Measurements from ENCODE around the gene RANBP9. TPM values are rescaled to one million over a fixed set of nuclear protein-coding genes. Genes with fewer than 3 reads are reported as not detected.

The RANBP9 gene
- total and polyA plus RNA-seq, 2 donors from 2014 or later, result 16.4 to 29.0 TPM

DNA sequence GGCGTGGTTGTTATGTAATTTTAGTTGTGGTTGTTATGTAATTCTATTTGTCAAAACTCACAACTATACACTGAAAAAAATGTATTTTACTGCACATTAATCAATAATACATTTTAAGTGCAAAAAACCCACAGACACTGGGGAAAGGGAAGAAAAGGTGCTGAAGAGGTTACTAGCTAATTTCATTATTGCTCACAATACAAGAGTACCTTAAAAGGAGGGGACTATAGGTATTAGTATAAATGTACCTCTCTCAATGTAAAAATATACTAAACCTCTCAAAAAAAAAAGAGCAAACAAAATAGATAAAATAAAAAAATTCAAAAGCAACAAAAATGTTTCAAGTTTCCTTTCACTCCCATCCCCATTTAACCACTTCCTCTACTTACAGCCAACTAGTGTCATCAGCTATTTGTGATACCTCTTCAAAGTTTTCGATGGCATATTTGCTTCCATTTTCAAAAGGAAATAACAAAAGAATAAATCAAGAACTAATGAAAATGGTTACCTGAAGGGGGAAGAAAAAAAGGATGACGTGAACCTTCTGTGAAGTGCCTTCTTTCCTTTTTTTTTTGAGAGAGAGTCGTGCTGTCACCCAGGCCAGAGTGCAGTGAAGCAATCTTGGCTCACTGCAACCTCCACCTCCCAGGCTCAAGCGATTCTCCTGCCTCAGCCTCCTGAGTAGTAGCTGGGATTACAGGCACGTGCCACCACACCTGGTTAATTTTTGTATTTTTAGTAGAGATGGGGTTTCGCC, 30.2 kb downstream of the RANBP9 start:
- H3K4me1 ChIP-seq (ENCODE audit: control insufficient read depth in 2 of 3, insufficient read depth in 2 of 3, low read depth in 1 of 3, low read length in 3 of 3), result peaks cover 0 to 3% (median 0%) of the 10 kb centered on the region in 3 donors
- intact Hi-C loops (cut with DNase I), result no loop called here
- no peaks in the 10 kb centered on the region for H3K27me3 ChIP-seq (ENCODE audit: control insufficient read depth, insufficient read depth, low read length)
- no peaks in the 10 kb centered on the region for H3K9me3 ChIP-seq (ENCODE audit: control insufficient read depth in 2 of 3, insufficient read depth in 1 of 3, low read length in 3 of 3)
- no peak overlapping the region for H3K27ac ChIP-seq (ENCODE audit: low read depth in 2 of 2, low read length in 2 of 2)
- H3K9ac ChIP-seq (ENCODE audit: low read length in 3 of 3), result no peak overlapping the region
- H3K4me3 ChIP-seq (ENCODE audit: low read length in 3 of 3), result no peak overlapping the region
- no peaks in the 10 kb centered on the region for H3K36me3 ChIP-seq (ENCODE audit: control insufficient read depth in 2 of 3, insufficient read depth in 3 of 3, low read length in 3 of 3)
- no peak for DNase-seq
- FAIRE-seq, result no peak
- TF ChIP-seq, protein P1, sequence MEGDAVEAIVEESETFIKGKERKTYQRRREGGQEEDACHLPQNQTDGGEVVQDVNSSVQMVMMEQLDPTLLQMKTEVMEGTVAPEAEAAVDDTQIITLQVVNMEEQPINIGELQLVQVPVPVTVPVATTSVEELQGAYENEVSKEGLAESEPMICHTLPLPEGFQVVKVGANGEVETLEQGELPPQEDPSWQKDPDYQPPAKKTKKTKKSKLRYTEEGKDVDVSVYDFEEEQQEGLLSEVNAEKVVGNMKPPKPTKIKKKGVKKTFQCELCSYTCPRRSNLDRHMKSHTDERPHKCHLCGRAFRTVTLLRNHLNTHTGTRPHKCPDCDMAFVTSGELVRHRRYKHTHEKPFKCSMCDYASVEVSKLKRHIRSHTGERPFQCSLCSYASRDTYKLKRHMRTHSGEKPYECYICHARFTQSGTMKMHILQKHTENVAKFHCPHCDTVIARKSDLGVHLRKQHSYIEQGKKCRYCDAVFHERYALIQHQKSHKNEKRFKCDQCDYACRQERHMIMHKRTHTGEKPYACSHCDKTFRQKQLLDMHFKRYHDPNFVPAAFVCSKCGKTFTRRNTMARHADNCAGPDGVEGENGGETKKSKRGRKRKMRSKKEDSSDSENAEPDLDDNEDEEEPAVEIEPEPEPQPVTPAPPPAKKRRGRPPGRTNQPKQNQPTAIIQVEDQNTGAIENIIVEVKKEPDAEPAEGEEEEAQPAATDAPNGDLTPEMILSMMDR (IDR thresholded peaks at IDR 0.05; ENCODE audit: borderline replicate concordance, extremely low read depth, insufficient read depth), result no peak

DNA sequence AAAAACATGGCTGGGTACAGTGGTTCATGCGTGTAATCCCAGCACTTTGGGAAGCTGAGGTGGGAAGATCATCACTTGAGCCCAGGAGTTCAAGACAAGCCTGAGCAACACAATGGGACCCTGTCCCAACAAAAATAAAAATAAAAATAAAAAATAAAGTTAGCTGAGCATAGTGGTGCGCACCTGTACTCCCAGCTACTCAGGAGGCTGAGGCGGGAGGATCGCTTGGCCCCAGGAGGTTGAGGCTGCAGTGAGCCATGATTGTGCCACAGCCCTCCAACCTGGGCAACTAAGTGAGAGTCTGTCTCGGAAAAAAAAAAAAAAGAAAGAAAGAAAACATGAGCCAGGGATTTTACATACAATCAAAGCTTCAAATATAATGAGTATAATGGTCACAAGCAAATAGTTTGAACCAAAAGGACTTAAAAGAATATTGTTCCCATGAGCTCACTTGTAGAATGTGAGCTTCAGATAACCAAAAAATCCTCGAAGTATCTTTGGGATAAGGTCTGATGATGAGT, 31.1 kb downstream of the RANBP9 start:
- intact Hi-C loops (cut with DNase I), result no loop called here
- H3K36me3 ChIP-seq (ENCODE audit: control insufficient read depth in 2 of 3, insufficient read depth in 3 of 3, low read length in 3 of 3), result no peaks in the 10 kb centered on the region
- DNase-seq (no peak), FAIRE-seq (no peak)
- H3K9ac ChIP-seq (ENCODE audit: low read length in 3 of 3), result no peak overlapping the region
- H3K27me3 ChIP-seq (ENCODE audit: control insufficient read depth, insufficient read depth, low read length), result no peaks in the 10 kb centered on the region
- no peak overlapping the region for H3K4me3 ChIP-seq (ENCODE audit: low read length in 3 of 3)
- H3K9me3 ChIP-seq (ENCODE audit: control insufficient read depth in 2 of 3, insufficient read depth in 1 of 3, low read length in 3 of 3), result no peaks in the 10 kb centered on the region
- H3K4me1 ChIP-seq (ENCODE audit: control insufficient read depth in 2 of 3, insufficient read depth in 2 of 3, low read depth in 1 of 3, low read length in 3 of 3), result peaks cover 0 to 3% (median 0%) of the 10 kb centered on the region in 3 donors
- TF ChIP-seq, protein P1 (IDR thresholded peaks at IDR 0.05; ENCODE audit: borderline replicate concordance, extremely low read depth, insufficient read depth), result no peak
- no peak overlapping the region for H3K27ac ChIP-seq (ENCODE audit: low read depth in 2 of 2, low read length in 2 of 2)

DNA sequence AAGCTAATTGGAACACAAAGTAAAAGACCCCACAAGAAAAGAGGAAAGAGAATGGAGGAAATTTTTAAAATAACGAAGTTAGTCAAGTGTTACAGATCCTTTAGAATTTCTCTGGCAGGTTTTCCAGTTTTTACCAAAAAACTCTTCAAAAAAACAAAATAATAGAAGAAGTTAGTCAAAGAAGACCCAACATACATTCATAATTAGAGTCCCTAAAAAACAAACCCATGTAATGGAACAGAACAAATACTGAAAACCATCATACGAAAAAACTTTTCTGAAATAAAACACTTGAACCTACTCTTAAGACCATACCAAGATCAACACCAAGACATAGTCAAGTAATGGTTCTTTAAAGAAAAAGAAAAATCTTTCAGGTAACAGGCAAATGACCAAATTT, 31.6 kb downstream of the RANBP9 start:
- intact Hi-C loops (cut with DNase I), result no loop called here
- Histone ChIP-seq H3K9me3 (ENCODE audit: control insufficient read depth in 2 of 3, insufficient read depth in 1 of 3, low read length in 3 of 3) (no peaks in the 10 kb centered on the region), H3K4me1 (ENCODE audit: control insufficient read depth in 2 of 3, insufficient read depth in 2 of 3, low read depth in 1 of 3, low read length in 3 of 3) (peaks cover 0 to 3% (median 0%) of the 10 kb centered on the region in 3 donors), H3K4me3 (ENCODE audit: low read length in 3 of 3) (no peak overlapping the region), H3K9ac (ENCODE audit: low read length in 3 of 3) (no peak overlapping the region), H3K27me3 (ENCODE audit: control insufficient read depth, insufficient read depth, low read length) (no peaks in the 10 kb centered on the region), H3K27ac (ENCODE audit: low read depth in 2 of 2, low read length in 2 of 2) (no peak overlapping the region), H3K36me3 (ENCODE audit: control insufficient read depth in 2 of 3, insufficient read depth in 3 of 3, low read length in 3 of 3) (no peaks in the 10 kb centered on the region)
- FAIRE-seq (no peak), DNase-seq (no peak)
- TF ChIP-seq, protein P1 (IDR thresholded peaks at IDR 0.05; ENCODE audit: borderline replicate concordance, extremely low read depth, insufficient read depth), result no peak

All from kidney (tissue), 14 donors.